Heart left ventricle (tissue), 16 donors: Measurements from ENCODE around the gene IFFO2. TPM values are rescaled to one million over a fixed set of nuclear protein-coding genes. Genes with fewer than 3 reads are reported as not detected.

Source experiments
- ATAC-seq, 4 donors: fragments of 200-7000 bp; cut with Tn5 transposase; one replicate each; pipeline ENCODE4 v1.9.1; 2020 to 2022; ENCODE audit warnings: moderate library complexity in 4 of 4, mild to moderate bottlenecking in 3 of 4, moderate number of reproducible peaks in 1 of 4
- DNase-seq, 5 donors: peaks; one replicate each; pipeline ENCODE4 v3.0.0-alpha.2; 2020
- H3K27ac ChIP-seq, 12 donors: fragments of 200-600 bp; sonication (generic) in 4 of 12; one replicate each; pipeline versions ENCODE4 v1.5.0 to v1.8.0; 2016 to 2022; ENCODE audit warnings: mild to moderate bottlenecking in 2 of 12
- H3K27me3 ChIP-seq, 9 donors: fragments of 200-600 bp; sonication (generic) in 2 of 9; one replicate each; pipeline versions ENCODE4 v1.5.1 to v1.8.0; 2016 to 2022; ENCODE audit warnings: mild to moderate bottlenecking in 3 of 9
- H3K36me3 ChIP-seq, 9 donors: fragments of 200-600 bp; sonication (generic) in 2 of 9; one replicate each; pipeline versions ENCODE4 v1.5.0 to v1.8.0; 2018 to 2022; ENCODE audit warnings: mild to moderate bottlenecking in 2 of 9
- H3K4me1 ChIP-seq, 12 donors: fragments of 200-600 bp; sonication (generic) in 4 of 12; one replicate each; pipeline versions ENCODE4 v1.5.0 to v1.8.0; 2016 to 2022; ENCODE audit warnings: mild to moderate bottlenecking in 3 of 12
- H3K4me3 ChIP-seq, 12 donors: fragments of 200-600 bp; sonication (generic) in 4 of 12; one replicate each; pipeline versions ENCODE4 v1.5.0 to v1.8.0; 2017 to 2022; ENCODE audit warnings: mild to moderate bottlenecking in 9 of 12, moderate library complexity in 4 of 12
- H3K9me3 ChIP-seq, 12 donors: fragments of 200-600 bp; sonication (generic) in 4 of 12; one replicate each; pipeline versions ENCODE4 v1.5.0 to v1.8.0; 2016 to 2022; ENCODE audit warnings: mild to moderate bottlenecking in 1 of 12
- CTCF ChIP-seq, 12 donors: fragments of 200-600 bp; sonication (generic) in 4 of 12; IDR thresholded peaks; one replicate each; pipeline versions ENCODE4 v1.5.0 to v1.8.0; 2018 to 2022; ENCODE audit warnings: antibody characterized with exemption in 12 of 12, mild to moderate bottlenecking in 5 of 12
- POLR2A ChIP-seq, 2 donors: fragments of 450-650 bp; IDR thresholded peaks; one replicate each; pipeline ENCODE4 v1.6.1; 2017; ENCODE audit warnings: antibody characterized with exemption in 2 of 2, mild to moderate bottlenecking in 2 of 2, moderate library complexity in 2 of 2
- WGBS, 4 donors: extraction: QIAGEN DNeasy Blood & Tissue Kit in 2 of 4; methylation state at CpG; one replicate each; pipeline versions ENCODE4 v1.1.5 to v1.1.7; 2013 to 2018; 5-methylcytosine and 5-hydroxymethylcytosine counted together
- intact Hi-C, 10 donors: fragments of 100-400 bp; cut with DNase I; formaldehyde crosslinking; loops; one replicate each; pipeline versions ENCODE4 v1.11.1 to v1.14.2; 2022
- polyA plus RNA-seq, 2 donors: library from polyadenylated mRNA; stranded (reverse); fragments of 200-250 nt; gene quantifications; one replicate each; pipeline ENCODE4 v1.2.3, GENCODE V29; 2013
- total RNA-seq, 9 donors: library from RNA; depleted of rRNA in 2 of 9; stranded (reverse); fragments of >200 nt in 2 of 9; fragmentation: NEBNext Ultra II Directional in 3 of 9; extraction: Animal tissue kit (Norgen Biotek cat#: 25700) in 3 of 9; gene quantifications; one replicate each; pipeline versions ENCODE4 v1.1.0 to v1.2.4, GENCODE V29; 2016 to 2023
- donor health status: ischemic (EF 13 %, LVEDD 7.1; RV severe dilation, severe dysfunction).
- donor health status: healthy with polysubstance abuse.
- donor health status: DM: no; HTN: yes; CAD: no.
- donor health status: DM: no; HTN: no; CAD: no.
- donor health status: ischemic (EF 25% LVEDD 6.9; RV normal size, moderate dysfunction).
- donor health status: ischemic (EF 25% LVEDD 5.7; RV mildly dilated, moderate dysfunction).
- donor health status: healthy.
- donor health status: DM: yes; HTN: yes; CAD: no.
- donor health status: ischemic (EF 35%, LVEDD 5.7; RV mildly dilated, moderate dysfunction).
- donor health status: nonischemic (EF 11% LVEDD 7.7; RV severe dilation, severe dysfunction).
- donor health status: DM: yes; HTN: yes; CAD: no.
- donor health status: PGD.
- donor health status: ischemic (EF 29% LVEDD 5.4; RV normal size, mild dysfunction).
- donor health status: nonischemic (EF 23%, LVEDD 6.1; RV moderate dilation, normal function).

The IFFO2 gene
- total and polyA plus RNA-seq, 11 donors = 2.5 to 9.0 (median 4.9) TPM

GRCh38 chr1:18934205-18935000, 22.1 kb downstream of the IFFO2 start:
- ATAC-seq (no peak), DNase-seq (no peak)
- Histone ChIP-seq H3K27me3 (no peaks in the 10 kb centered on the region), H3K9me3 (no peaks in the 10 kb centered on the region), H3K4me3 (no peak overlapping the region), H3K27ac (no peak overlapping the region), H3K36me3 (no peaks in the 10 kb centered on the region), H3K4me1 (peaks cover 0 to 23% (median 14%) of the 10 kb centered on the region in 12 donors)
- intact Hi-C loops = no loop called here
- WGBS, 4 donors = 82 to 87% (median 83%) methylated on average over 14 of the region's 14 CpGs
- TF ChIP-seq CTCF (IDR thresholded peaks at IDR 0.05) (no peak), POLR2A (IDR thresholded peaks at IDR 0.05) (no peak)

GRCh38 chr1:18932879-18933278, 23.6 kb downstream of the IFFO2 start:
- Histone ChIP-seq H3K27ac (no peak overlapping the region), H3K36me3 (no peaks in the 10 kb centered on the region), H3K4me1 (peaks cover 0 to 22% (median 13%) of the 10 kb centered on the region in 12 donors), H3K4me3 (no peak overlapping the region), H3K27me3 (no peaks in the 10 kb centered on the region), H3K9me3 (no peaks in the 10 kb centered on the region)
- no peak for ATAC-seq
- DNase-seq = no peak
- TF ChIP-seq POLR2A (IDR thresholded peaks at IDR 0.05) (no peak), CTCF (IDR thresholded peaks at IDR 0.05) (no peak)
- WGBS, 4 donors = 64 to 79% (median 72%) methylated on average over 7 of the region's 7 CpGs
- intact Hi-C loops = no loop called here

GRCh38 chr1:18932387-18932786, 24.1 kb downstream of the IFFO2 start:
- peaks cover 2 to 27% (median 18%) of the 10 kb centered on the region in 12 donors for H3K4me1 ChIP-seq
- DNase-seq (no peak), ATAC-seq (no peak)
- 83 to 100% (median 87%) methylated on average over 4 to 5 of the region's 5 CpGs for WGBS, 4 donors
- H3K4me3 ChIP-seq = no peak overlapping the region
- H3K27ac ChIP-seq = no peak overlapping the region
- H3K27me3 ChIP-seq = no peaks in the 10 kb centered on the region
- no peaks in the 10 kb centered on the region for H3K9me3 ChIP-seq
- no peak for TF ChIP-seq POLR2A (IDR thresholded peaks at IDR 0.05)
- TF ChIP-seq CTCF (IDR thresholded peaks at IDR 0.05) = no peak
- no peaks in the 10 kb centered on the region for H3K36me3 ChIP-seq
- intact Hi-C loops = no loop called here

GRCh38 chr1:18931730-18932129, 24.7 kb downstream of the IFFO2 start:
- Histone ChIP-seq H3K27ac (no peak overlapping the region), H3K9me3 (no peaks in the 10 kb centered on the region), H3K4me3 (no peak overlapping the region), H3K4me1 (peaks cover 9 to 33% (median 24%) of the 10 kb centered on the region in 12 donors), H3K27me3 (no peaks in the 10 kb centered on the region), H3K36me3 (no peaks in the 10 kb centered on the region)
- ATAC-seq = no peak
- WGBS, 4 donors = 85 to 92% (median 87%) methylated on average over 10 of the region's 10 CpGs
- TF ChIP-seq CTCF (IDR thresholded peaks at IDR 0.05) (no peak), POLR2A (IDR thresholded peaks at IDR 0.05) (no peak)
- intact Hi-C loops = no loop called here
- no peak for DNase-seq
